NK-92 treated with Interleukin-12 subunit alpha and Interleukin-12 subunit beta, amount 100 ng/mL, for 24 hours (cell line): ENCODE data around the gene GPER1.

ENCODE experiments used
- DNase-seq: peaks from one replicate; lab custom pipeline; 2025; lab: John Stamatoyannopoulos, UW

The GPER1 gene

DNA sequence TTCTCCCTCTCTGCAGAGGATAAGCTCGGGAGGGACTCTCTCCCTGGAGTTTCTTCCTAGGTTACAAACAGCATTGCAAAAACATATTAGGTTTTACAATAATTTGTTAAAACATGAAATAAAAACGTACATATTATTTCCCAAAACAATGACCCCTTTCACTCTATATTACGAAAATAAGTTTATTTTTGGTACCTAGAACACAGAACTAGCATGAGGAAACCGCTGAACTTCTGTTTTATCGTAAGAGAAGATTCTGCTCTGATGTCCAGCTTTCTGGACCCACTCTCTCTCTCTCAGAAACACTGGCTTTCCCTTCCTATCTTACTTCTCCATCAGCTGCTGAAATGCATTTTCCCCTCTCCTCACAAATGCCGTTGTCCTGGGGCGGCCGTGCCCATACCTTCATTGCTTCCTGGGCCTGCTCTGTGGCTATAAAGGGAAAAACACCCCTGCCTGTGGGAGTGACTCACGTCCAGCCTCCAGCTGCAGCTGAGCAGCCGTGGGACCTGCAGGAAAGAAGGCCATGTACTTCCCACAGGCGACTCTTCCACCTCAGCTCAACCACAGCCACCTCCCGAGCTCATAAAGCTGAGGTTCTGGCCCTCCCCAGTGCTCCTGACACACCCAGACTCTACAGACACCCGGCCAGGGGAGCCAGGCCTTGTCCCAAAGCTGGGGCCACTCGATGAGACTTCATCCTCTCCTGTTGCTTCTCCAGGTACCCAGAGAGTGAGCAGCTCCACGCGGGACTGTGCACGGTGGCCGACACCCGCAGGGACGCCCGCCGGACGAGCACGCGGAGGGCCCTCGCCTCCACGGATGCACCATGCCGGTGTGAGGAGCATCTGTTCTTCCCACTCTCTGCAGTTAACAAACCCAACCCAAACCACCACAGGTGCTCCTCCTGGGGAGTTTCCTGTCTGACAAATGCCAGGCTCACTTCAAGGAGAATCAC, 3.1 kb downstream of the GPER1 start:
- no peak for DNase-seq

DNA sequence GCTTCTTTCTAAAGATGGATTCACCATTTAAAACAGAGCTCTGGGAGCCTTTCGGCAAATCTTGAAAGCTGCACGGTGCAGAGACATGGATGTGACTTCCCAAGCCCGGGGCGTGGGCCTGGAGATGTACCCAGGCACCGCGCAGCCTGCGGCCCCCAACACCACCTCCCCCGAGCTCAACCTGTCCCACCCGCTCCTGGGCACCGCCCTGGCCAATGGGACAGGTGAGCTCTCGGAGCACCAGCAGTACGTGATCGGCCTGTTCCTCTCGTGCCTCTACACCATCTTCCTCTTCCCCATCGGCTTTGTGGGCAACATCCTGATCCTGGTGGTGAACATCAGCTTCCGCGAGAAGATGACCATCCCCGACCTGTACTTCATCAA, 3.7 kb downstream of the GPER1 start:
- DNase-seq, result no peak

DNA sequence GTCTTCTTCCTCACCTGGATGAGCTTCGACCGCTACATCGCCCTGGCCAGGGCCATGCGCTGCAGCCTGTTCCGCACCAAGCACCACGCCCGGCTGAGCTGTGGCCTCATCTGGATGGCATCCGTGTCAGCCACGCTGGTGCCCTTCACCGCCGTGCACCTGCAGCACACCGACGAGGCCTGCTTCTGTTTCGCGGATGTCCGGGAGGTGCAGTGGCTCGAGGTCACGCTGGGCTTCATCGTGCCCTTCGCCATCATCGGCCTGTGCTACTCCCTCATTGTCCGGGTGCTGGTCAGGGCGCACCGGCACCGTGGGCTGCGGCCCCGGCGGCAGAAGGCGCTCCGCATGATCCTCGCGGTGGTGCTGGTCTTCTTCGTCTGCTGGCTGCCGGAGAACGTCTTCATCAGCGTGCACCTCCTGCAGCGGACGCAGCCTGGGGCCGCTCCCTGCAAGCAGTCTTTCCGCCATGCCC, 4.3 kb downstream of the GPER1 start:
- no peak for DNase-seq

DNA sequence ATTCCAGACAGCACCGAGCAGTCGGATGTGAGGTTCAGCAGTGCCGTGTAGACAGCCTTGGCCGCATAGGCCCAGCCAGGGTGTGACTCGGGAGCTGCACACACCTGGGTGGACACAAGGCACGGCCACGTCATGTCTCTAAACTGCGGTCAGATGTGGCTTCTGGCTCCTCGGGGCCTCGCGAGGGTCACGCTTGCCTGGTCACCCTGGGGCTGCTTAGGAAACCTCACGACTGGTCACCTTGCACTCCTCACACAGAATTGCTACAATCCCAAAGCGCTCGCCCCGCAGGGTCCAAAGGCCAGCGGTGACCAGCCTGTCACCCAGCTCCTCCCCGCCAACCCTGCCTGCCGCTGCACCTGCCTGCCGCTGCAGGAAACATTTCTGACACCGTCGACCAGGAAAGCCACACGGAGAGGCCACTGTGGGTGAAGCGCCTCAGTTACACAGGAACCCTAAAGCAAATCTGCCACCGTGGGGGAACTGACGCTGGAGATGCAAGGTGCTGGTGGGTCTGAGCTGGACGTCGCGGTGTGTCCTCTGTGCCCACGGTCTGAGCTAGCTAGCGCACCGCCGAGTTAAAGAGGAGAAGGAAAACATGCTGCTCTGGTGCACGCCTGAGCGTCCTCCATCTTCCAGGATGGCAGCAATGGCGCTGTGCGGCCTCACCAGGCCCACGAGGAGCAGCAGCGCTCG, 5.0 kb downstream of the GPER1 start:
- DNase-seq, result no peak

DNA sequence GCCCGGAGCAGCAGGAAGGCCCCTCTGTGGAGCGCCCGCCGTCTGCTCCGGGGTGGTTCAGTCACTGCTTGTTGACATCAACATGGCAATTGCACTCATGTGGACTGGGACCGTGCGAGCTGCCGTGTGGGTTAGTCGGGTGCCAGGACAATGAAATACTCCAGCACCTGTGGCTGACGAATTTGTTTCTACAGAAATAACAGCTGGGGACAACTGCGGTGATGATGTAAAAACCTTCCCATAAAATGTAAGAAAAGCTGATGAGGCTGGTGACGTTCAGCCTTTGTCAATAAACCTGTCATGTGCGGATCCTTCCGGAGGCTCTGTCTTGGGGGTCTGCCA, 5.6 kb downstream of the GPER1 start:
- no peak for DNase-seq

DNA sequence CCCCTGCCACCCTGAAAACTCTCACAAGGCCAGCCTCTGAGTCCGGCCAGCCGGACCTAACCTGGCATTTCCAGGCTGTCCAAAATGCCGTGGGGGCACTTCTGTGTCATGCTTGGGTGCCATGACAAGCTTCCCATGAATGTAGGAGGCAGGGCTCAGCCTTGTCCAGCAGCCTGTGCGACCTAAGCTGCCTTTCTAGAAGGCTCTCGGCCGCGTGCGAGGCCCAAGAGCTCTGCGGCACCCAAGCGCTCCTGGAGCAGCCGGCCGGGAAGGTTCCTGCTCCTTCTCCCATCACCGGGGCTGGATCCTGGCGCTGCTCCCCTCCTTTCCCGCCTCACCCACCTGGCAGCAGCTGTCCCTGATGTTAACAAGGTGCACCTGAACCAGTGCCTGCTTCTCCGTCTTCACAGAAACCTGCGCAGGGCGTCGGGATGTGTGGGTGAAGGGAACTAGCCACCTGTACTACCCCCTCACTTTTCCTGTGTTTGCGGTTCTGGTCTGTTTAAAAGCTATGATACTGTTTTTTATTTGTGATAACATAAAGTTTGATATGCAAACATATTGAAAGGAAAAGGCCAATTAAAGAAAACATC, 6.1 kb downstream of the GPER1 start:
- DNase-seq, result no peak

DNA sequence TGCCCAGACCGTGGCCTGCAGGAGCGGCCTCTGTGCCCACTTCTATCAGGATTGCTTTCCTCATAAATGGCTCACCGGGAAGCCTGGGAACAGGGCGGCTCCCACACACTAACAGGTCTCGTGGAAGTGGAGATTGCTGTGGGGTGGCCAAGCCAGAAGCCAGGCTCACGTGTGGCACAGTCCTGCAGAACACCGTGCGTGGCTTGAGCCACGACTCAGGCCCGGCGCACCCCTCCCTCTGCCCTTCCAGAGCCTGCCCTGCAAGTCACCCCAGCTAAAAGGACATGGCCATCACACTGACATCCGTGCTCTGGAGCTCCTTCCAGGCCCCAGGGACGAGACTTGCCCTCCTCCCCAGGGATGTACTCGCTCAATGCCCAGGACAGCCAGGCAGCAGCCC, 7.0 kb downstream of the GPER1 start:
- no peak for DNase-seq

DNA sequence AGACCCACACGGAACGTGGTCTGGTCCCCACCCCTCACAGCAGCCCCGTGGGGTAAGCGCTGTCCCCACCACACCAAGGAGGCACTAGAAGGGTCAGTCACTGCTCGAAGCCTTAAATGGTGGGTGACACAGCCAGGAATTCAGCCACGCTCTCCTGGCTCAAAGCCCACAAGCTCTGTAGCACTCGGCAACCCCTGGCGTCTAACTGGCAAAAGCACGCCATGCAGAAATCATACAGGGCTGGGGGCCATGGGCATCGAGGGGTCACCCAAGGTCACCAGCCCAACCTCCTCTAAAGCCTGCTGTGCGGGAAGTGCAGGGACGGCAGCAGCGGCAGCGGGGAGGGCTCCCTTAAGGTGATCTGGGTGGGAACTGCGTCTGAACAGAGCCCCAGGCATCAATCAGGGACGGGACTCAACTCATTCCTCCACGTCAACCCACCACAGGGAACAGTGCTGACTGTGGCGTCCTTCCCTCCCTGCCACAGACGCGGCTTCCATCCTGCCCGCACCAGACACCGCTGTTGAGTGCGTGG, 7.8 kb downstream of the GPER1 start:
- DNase-seq, result no peak

DNA sequence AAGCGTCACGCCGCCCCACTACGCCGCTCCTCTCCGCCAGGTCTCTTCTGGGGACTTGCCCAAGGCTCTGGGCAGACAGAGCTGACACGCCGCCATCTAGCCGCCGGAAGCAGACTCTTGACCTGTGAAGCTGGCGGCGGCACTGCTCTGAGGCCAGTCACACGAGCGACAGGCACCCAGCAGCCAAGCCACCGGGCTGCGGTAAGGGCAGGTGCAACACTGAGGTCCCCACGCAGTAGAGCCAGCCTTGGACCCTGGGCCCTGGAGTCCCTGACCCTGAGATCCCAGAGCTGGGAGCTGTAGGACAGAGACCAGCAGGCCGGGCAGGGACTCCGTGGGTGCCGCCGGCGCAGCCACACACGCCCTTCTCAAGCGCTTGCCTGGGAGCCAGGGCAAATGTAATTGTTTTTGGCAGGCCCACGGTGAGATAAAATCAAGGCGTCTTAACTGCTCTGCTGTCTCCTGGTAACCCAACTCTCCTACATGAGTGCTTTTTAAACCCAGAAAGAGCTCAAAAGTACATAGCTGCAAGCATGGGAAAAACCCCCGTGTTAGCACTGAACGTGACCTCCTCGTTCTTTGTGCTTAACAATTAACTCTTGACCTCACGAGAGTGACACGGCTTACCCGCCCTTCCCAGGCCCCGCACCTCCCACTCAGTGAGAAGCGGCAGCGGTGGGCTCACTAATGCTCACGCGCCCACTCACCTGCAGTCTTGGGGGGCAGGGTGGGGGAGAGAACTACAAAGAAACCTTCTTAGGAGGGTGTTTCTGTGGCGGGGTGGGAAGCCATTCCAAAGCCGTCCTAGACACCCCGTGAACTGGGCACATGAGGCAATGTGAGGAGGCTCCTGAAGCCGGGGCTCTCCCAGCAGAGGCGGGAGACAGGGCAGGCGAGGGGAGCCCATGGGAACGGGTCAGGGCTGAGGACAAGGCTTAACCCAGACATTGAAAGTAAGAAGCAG, 8.5 kb downstream of the GPER1 start:
- DNase-seq, result no peak

DNA sequence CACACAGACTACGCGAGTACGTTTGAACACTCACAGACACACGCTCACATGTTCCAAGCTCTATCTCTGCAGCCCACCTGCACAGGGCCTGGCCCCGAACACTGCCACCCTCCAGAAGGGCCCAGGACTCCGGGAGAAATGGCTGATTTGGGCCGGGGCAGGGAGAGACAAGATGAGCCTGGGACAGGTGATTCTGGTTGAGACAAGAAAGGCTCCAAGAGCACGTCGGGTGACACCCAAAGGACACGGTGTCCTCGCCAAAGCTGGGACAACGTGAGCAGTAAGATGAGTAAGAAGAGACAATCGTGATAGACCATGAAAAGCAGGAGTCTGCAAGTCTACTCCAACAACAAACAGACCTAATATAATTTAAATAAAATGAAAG, 9.2 kb downstream of the GPER1 start:
- DNase-seq, result no peak

DNA sequence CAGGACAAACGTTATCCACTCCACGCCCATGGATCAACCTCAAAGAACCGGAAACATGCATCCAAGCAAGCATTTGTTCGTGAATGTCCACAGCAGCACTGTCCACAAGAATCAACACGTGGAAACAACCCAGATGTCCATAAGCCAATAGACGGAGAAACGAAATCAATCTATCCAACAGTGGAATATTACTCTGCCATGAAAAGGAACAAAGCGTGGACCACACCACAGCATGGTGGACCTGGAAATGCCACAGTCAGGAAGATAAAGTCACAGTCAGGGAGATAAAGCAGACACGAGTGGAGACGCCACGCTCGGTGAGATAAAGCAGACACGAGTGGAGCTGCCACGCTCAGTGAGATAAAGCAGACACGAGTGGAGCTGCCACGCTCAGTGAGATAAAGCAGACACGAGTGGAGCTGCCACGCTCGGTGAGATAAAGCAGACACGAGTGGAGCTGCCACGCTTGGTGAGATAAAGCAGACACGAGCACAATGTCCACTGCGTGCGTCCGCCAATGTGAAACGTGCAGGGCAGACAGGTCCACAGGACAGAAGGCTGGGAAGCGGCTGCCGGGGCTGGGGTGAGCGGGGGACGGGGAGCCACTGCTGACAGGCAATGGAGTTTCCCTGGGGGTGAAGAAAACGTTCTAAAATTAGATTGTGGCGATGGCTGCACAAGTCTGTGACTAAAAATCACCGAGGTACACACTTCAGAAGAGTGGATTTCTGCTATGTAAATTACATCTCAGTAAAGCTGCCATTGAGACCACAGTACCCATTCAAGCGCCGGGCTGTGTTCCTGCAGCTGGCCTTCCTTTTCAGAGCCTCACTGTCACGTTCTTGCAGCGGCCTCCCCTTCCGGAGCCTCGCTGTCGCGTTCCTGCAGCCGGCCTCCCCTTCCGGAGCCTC, 10.6 kb downstream of the GPER1 start:
- DNase-seq, result no peak

DNA sequence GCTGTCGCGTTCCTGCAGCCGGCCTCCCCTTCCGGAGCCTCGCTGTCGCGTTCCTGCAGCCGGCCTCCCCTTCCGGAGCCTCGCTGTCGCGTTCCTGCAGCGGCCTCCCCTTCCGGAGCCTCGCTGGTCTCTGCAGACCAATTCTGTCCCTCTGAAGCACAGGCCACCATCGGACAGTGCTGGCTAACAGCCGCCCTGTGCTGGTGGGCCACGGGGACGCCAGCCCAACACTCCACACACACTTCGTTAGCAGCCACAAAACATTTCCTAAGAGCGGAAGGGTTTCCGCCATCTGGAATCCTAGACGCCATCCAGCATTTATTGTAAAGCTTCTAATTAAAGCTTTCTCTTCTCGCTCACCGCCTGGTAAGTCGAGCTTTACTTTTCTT, 11.2 kb downstream of the GPER1 start:
- DNase-seq, result no peak

DNA sequence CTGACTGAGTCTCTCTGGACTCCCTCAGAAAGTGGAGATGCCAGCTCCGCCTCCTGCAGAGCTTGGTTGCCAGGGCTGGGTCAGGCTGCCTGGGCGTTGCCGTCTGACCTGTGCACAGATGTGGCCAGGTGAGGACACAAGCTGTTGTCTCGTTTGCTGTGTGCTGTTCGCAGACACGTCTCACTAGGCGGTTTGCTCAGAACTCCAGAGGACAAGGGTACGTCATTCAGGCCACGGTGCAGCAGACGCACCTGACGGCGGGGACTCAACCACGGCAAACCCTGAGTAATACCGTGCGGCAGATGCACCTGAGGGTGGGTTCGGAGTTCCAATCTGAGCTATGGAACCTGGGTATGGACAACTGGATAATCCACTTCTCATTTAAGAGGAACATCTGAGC, 11.7 kb downstream of the GPER1 start:
- no peak for DNase-seq

DNA sequence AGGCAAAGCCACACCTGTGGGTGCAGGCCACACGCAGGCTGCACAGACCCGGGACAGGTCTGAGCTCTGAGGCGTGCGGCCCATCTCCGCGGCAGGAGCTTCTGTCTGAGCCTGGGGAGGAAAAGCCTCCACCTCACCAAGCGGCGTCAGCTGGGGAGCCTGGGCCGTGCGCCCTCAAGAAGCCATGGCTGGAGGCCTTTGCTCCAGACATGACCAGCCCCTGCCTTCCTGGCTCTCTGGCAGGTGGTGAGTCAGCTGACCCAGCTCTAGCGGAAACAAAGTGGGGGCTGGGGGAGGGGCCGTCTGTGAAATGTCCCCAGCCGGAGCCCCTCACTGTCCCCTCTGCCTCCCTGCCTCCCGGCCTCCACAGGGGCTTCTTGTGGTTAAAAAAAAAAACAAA, 12.5 kb downstream of the GPER1 start:
- no peak for DNase-seq

DNA sequence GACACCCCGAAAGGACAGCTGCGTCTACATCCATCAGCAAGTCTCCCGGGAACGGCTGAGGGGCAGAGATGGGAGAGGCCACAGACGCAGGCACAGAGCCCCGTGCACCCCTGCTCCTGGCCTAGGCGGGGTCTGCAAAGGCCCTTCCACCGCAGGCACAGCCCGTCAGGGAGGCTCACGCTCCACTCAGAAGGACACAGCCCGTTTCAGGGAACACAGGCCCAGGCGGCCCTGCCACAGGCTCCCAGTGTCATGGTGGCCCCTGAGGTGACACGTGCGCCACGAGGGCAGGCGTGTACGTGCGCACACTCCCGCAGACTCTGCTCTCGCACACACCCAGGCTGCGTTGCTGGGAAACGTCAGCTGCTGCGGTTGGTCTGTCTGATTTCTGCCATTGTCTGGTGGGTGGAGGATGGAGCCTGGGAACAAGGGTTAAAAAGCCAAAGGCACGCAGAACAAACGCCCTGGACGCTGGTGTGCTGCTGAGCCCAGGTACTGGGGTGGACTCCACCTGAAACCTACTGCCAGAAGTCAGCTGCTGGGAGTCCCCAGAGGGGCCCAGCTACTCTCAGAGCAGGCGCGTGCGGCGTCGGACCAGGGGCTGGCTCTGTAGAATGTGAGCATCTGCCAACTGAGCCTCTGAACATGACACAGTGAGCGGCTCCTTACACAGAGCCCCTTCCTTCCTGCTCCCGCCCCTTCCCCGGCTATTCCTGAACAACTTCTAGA, 13.1 kb downstream of the GPER1 start:
- DNase-seq, result no peak

DNA sequence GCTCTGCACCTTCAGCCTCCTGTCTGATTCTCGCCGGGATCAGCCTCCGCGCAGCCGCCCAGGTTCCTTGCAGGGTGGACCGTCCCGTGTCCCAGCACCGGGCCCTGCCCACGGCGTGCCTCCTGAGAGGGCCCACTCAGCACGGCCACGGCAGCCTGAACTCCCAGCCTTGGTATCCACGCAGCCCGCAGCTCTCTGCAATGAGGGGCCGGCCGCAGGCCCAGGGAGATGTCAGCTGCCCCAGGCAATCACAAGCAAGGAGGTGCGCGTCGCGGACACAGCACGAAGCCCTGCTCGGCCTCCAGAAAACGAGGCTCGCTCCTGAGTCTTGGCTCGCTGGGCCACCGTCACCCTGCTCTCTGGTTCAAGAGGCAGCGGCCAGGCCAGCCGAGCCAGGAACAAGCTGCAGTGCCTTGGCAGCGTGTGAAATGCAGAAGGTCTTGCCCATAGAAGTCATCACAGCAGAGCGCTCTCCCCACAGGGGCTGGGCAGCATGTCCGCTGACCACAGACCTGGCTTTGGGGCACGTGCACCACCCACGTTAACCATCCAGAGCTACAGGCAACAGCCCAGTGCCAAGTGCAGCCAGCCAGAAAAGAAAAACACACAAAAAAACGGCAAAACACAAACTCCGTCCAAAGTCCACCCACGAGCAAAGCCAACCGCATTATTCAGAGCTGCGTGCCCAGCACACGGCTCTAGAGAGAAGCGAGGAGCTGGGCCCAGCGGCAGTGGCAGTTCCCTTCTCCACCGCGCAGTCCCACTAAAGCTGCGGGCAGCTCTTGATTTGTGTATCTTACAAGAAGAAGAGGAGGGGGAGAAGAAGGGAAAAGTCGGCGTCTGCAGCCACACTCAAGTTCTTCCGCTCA, 13.9 kb downstream of the GPER1 start:
- no peak for DNase-seq

DNA sequence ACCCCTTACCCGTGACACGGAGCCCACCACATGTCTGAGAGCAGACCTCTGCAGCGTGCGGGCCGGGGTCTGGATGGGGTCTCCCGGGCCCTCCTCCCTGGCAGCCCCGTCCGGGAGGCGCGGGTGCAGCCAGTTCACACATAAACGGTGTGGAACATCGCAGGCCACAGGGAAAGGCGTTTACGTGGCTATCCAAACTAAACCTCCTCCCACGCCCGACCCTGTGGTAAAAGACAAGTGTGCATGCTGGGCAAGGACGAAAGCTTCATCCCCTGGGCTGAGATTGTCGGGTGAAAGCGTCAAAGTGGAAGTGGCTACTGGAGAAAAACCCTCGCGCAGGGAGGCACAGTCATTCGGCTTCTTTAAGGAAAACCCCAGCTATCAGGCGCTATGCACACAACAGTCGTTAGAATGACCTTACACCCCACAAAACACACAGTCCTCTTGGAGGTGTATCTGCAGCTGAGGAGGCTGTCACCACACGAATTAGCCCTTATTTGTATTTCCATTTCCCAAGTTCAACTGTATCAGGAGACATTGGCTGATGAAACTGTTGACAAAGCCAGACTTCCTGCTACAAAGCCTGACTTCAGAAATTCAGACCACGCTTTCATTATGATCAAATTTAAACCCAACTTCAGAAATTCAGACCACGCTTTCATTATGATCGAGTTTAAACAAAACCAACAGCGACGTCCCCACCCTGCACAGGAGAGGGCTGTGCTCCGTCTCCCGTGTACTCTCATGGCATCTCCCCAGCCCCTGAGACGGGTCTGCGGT, 15.3 kb downstream of the GPER1 start:
- DNase-seq, result no peak
